GM12878 (cell line): ENCODE measurements around the gene SPAG9. TPM values are rescaled to one million over a fixed set of nuclear protein-coding genes. Genes with fewer than 3 reads are reported as not detected.

Source experiments
- ATAC-seq: fragments of 200-7000 bp; cut with Tn5 transposase; 3 replicates; pipeline ENCODE4 v1.9.1; 2020; ENCODE audit warnings: mild to moderate bottlenecking, moderate library complexity
- BruUV-seq: library from RNA; stranded (reverse); fragments of 400-500 nt; replicated peaks from 2 replicates; lab custom pipeline; 2021; lab: Mats Ljungman, UMichigan
- CTCF ChIA-PET: fragments of 300-600 bp; sonication (Branson Sonifier 250); formaldehyde crosslinking; extraction: SDS; loops from one replicate; lab custom pipeline; 2021; ENCODE audit warnings: inconsistent platforms; lab: Yijun Ruan, JAX
- POLR2A ChIA-PET: fragments of 350-600 bp; formaldehyde crosslinking; extraction: SDS; loops from one replicate; lab custom pipeline; 2021; ENCODE audit warnings: inconsistent platforms; lab: Charles Lee
- RAD21 ChIA-PET: fragments of 300-600 bp; sonication (Branson Sonifier 250); formaldehyde crosslinking; loops from one replicate; lab custom pipeline; 2023; ENCODE audit warnings: antibody characterized with exemption; ENCODE audit not compliant: unreplicated experiment; lab: Charles Lee
- SMC1A ChIA-PET: fragments of 300-600 bp; sonication (Branson Sonifier 250); formaldehyde crosslinking; loops from one replicate; lab custom pipeline; 2023; ENCODE audit not compliant: unreplicated experiment, uncharacterized antibody; lab: Charles Lee
- DNase-seq: peaks from one replicate; pipeline ENCODE4 v3.0.0-alpha.2; 2011; ENCODE audit warnings: low read depth, low spot score
- FAIRE-seq: peaks from 3 replicates; lab custom pipeline; 2011; peaks lifted over from hg19 to GRCh38; lab: Jason Lieb, UNC
- H2AFZ ChIP-seq: 2 replicates; pipeline ENCODE4 v1.6.0; 2011; ENCODE audit warnings: low read depth, low read length, control low read depth; ENCODE audit not compliant: control insufficient read depth
- H3K27ac ChIP-seq: 2 replicates; pipeline ENCODE4 v1.5.1; 2011; ENCODE audit warnings: control low read depth; ENCODE audit not compliant: control insufficient read depth, insufficient read depth
- H3K27me3 ChIP-seq, 2 experiments: replicated peaks in 1 of 2; 2 replicates each; pipeline versions ENCODE4 v1.6.0 to v1.6.1; 2011; ENCODE audit warnings: low read length in 1 of 2; ENCODE audit not compliant: control insufficient read depth in 2 of 2, insufficient read depth in 2 of 2
- H3K36me3 ChIP-seq, 2 experiments: 2 replicates each; pipeline ENCODE4 v1.5.1; 2011; ENCODE audit warnings: low read length in 1 of 2; ENCODE audit not compliant: control insufficient read depth in 2 of 2, insufficient read depth in 2 of 2
- H3K4me1 ChIP-seq: 2 replicates; pipeline ENCODE4 v1.6.1; 2011; ENCODE audit warnings: mild to moderate bottlenecking, low read length, moderate library complexity, mixed read lengths; ENCODE audit not compliant: control insufficient read depth, insufficient read depth
- H3K4me2 ChIP-seq: 2 replicates; pipeline ENCODE4 v1.6.0; 2011; ENCODE audit warnings: control low read depth; ENCODE audit not compliant: control insufficient read depth, insufficient read depth
- H3K4me3 ChIP-seq: fragments of 200-600 bp; sonication (generic); 2 replicates; pipeline ENCODE4 v1.5.1; 2016
- H3K79me2 ChIP-seq: 2 replicates; pipeline ENCODE4 v1.6.0; 2011; ENCODE audit warnings: low read length; ENCODE audit not compliant: control insufficient read depth, insufficient read depth
- H3K9ac ChIP-seq: 2 replicates; pipeline ENCODE4 v1.8.0; 2011; ENCODE audit warnings: low read length, control low read depth, mixed read lengths; ENCODE audit not compliant: control insufficient read depth, insufficient read depth
- H3K9me3 ChIP-seq: replicated peaks from 3 replicates; pipeline ENCODE4 v1.5.1; 2011; ENCODE audit warnings: mild to moderate bottlenecking, low read length; ENCODE audit not compliant: control insufficient read depth, insufficient read depth
- H4K20me1 ChIP-seq: 2 replicates; pipeline ENCODE4 v1.6.0; 2011; ENCODE audit not compliant: control insufficient read depth, insufficient read depth
- ASH2L ChIP-seq: fragments of 300-600, 200-600 bp; sonication (generic); IDR thresholded peaks from 2 replicates; pipeline ENCODE4 v1.6.1; 2017; ENCODE audit warnings: low read depth, mild to moderate bottlenecking, borderline replicate concordance
- ATF3 ChIP-seq: IDR thresholded peaks from 2 replicates; pipeline ENCODE4 v1.6.1; 2011; ENCODE audit warnings: low read depth, mild to moderate bottlenecking, low read length, moderate library complexity, borderline replicate concordance; ENCODE audit errors: extremely low read depth
- E4F1 ChIP-seq: fragments of 450-650 bp; IDR thresholded peaks from 2 replicates; pipeline ENCODE4 v1.6.1; 2018; ENCODE audit warnings: borderline replicate concordance, mild to moderate bottlenecking; ENCODE audit not compliant: partially characterized antibody
- EGR1 ChIP-seq, 2 experiments: IDR thresholded peaks; 1 replicate in 1 of 2; 2 replicates in 1 of 2; pipeline ENCODE4 v1.6.1; 2011 to 2012; ENCODE audit warnings: low read depth in 2 of 2, low read length in 2 of 2, borderline replicate concordance in 1 of 2, mild to moderate bottlenecking in 1 of 2, moderate library complexity in 1 of 2
- EZH2 ChIP-seq: IDR thresholded peaks from 2 replicates; pipeline ENCODE4 v1.6.1; 2012; ENCODE audit warnings: low read depth, mild to moderate bottlenecking, control low read depth, inconsistent platforms, low read length, borderline replicate concordance; ENCODE audit not compliant: control insufficient read depth
- MEF2A ChIP-seq: IDR thresholded peaks from 2 replicates; pipeline ENCODE4 v1.6.1; 2011; ENCODE audit warnings: low read depth, mild to moderate bottlenecking, low read length, moderate library complexity; ENCODE audit not compliant: insufficient read depth
- MTA3 ChIP-seq: IDR thresholded peaks from 2 replicates; pipeline ENCODE4 v1.6.1; 2012; ENCODE audit warnings: low read length, inconsistent platforms, borderline replicate concordance
- NR2C1 ChIP-seq: fragments of 450-650 bp; IDR thresholded peaks from 2 replicates; pipeline ENCODE4 v1.6.1; 2017; ENCODE audit warnings: antibody characterized with exemption, mild to moderate bottlenecking, moderate library complexity
- NRF1 ChIP-seq: conservative IDR thresholded peaks from 2 replicates; pipeline ENCODE4 v1.6.1; 2011; ENCODE audit warnings: mild to moderate bottlenecking, low read depth, low read length, improper control_type of control experiment
- SMAD1 ChIP-seq: fragments of 450-650 bp; IDR thresholded peaks from 2 replicates; pipeline ENCODE4 v1.6.1; 2018; ENCODE audit warnings: mild to moderate bottlenecking, low read depth; ENCODE audit not compliant: partially characterized antibody
- SRF ChIP-seq, 2 experiments: IDR thresholded peaks; 2 replicates each; pipeline ENCODE4 v1.6.1; 2011; ENCODE audit warnings: low read depth in 2 of 2, low read length in 2 of 2, mild to moderate bottlenecking in 1 of 2, moderate library complexity in 1 of 2
- TCF12 ChIP-seq: IDR thresholded peaks from 2 replicates; pipeline ENCODE4 v1.6.1; 2011; ENCODE audit warnings: low read depth, mild to moderate bottlenecking, low read length
- ZSCAN29 ChIP-seq: fragments of 450-650 bp; IDR thresholded peaks from 2 replicates; pipeline ENCODE4 v1.6.1; 2017; ENCODE audit warnings: mild to moderate bottlenecking, moderate library complexity
- WGBS: methylation state at CpG from one replicate; pipeline ENCODE4 v1.1.6; 2016; ENCODE audit warnings: low lambda C conversion rate; ENCODE audit not compliant: insufficient replicate concordance, insufficient coverage; ENCODE audit errors: missing lambda C conversion rate; 5-methylcytosine and 5-hydroxymethylcytosine counted together
- in situ Hi-C: fragments of 300-500 bp; cut with MboI; formaldehyde crosslinking; loops from 9 replicates; pipeline ENCODE4 v1.14.3; 2018; ENCODE audit warnings: mixed read lengths
- intact Hi-C: fragments of 100-400 bp; cut with micrococcal nuclease; formaldehyde crosslinking; loops from one replicate; pipeline ENCODE4 v1.14.2; 2022; ENCODE audit not compliant: unreplicated experiment
- polyA plus RNA-seq, 11 experiments: library from polyadenylated mRNA; depleted of rRNA in 4 of 11; unstranded in 6 of 11; stranded (reverse) in 5 of 11; fragments of >200 nt; fragmentation: Nextera tagmentation in 4 of 11; fragmentation: Illumina TruSeq in 1 of 11; extraction: Ambion mirVana in 4 of 11; extraction: Trizol in 1 of 11; gene quantifications; 1 replicate in 1 of 11; 2 replicates in 10 of 11; pipeline versions ENCODE4 v1.2.1 to v1.2.3, GENCODE V29; 2011 to 2016; ENCODE audit warnings: inconsistent platforms in 2 of 11, missing spikeins in 2 of 11, low read depth in 1 of 11
- total RNA-seq, 4 experiments: library from RNA; depleted of rRNA in 3 of 4; stranded (reverse); fragments of >200 nt in 3 of 4; fragmentation: Illumina TruSeq in 1 of 4; extraction: Trizol in 1 of 4; gene quantifications; 2 replicates each; pipeline versions ENCODE4 v1.2.1 to v1.2.3, GENCODE V29; 2013 to 2021

The SPAG9 gene
- total and polyA plus RNA-seq, 10 of the 15 experiments (the other 5 are each of a cell fraction or from before 2014, with no cell fraction given): 6.6 to 42.0 (median 24.9) TPM

GRCh38 chr17:50989149-50989548, 131.5 kb downstream of the SPAG9 start:
- in situ Hi-C loops: no loop called here
- Histone ChIP-seq H4K20me1 (no peaks in the 10 kb centered on the region), H3K27ac (no peak overlapping the region), H3K36me3 (peaks cover 6 to 24% of the 10 kb centered on the region in 2 experiments), H3K4me1 (no peaks in the 10 kb centered on the region), H2AFZ (no peak overlapping the region), H3K27me3 (no peaks in the 10 kb centered on the region), H3K4me2 (no peak overlapping the region), H3K9ac (no peak overlapping the region), H3K4me3 (no peak overlapping the region), H3K79me2 (no peaks in the 10 kb centered on the region), H3K9me3 (no peaks in the 10 kb centered on the region)
- ChIA-PET RAD21 (no interaction called here), SMC1A (no interaction called here), POLR2A (no interaction called here), CTCF (no interaction called here)
- no peak for FAIRE-seq
- BruUV-seq: no TSS peak
- no peak for TF ChIP-seq SMAD1
- TF ChIP-seq ATF3: no peak
- no peak for DNase-seq
- WGBS: 94% methylated on average over 3 of the region's 3 CpGs
- ATAC-seq: no peak
- intact Hi-C loops: no loop called here

- ATAC-seq: no peak
- Histone ChIP-seq H3K9ac (no peak overlapping the region), H3K4me1 (no peaks in the 10 kb centered on the region), H3K4me3 (no peak overlapping the region), H2AFZ (no peak overlapping the region), H3K9me3 (no peaks in the 10 kb centered on the region), H3K27me3 (no peaks in the 10 kb centered on the region), H3K4me2 (no peak overlapping the region), H3K27ac (no peak overlapping the region), H3K36me3 (peaks cover 4 to 17% of the 10 kb centered on the region in 2 experiments), H3K79me2 (no peaks in the 10 kb centered on the region), H4K20me1 (no peaks in the 10 kb centered on the region)
- ChIA-PET RAD21 (interaction anchor here (1.5 kb wide), 1 partner anchor 12 kb away, joined by 3 read pairs; no protein-coding TSS in a partner anchor), CTCF (no interaction called here), SMC1A (no interaction called here), POLR2A (no interaction called here)
- intact Hi-C loops (no loop called here), in situ Hi-C loops (no loop called here)
- TF ChIP-seq EGR1 (IDR thresholded peaks at IDR 0.05; ENCODE audit: borderline replicate concordance in 1 of 2, low read depth in 2 of 2, low read length in 2 of 2): no peak
- no peak for TF ChIP-seq E4F1
- no peak for TF ChIP-seq SRF (IDR thresholded peaks at IDR 0.05; ENCODE audit: low read depth in 2 of 2, low read length in 2 of 2)
- no peak for TF ChIP-seq ZSCAN29
- no peak for TF ChIP-seq MEF2A
- no peak for TF ChIP-seq NR2C1
- TF ChIP-seq ASH2L: no peak
- no peak for TF ChIP-seq EZH2
- no peak for TF ChIP-seq NRF1
- no peak for TF ChIP-seq TCF12
- TF ChIP-seq MTA3: no peak
- no TSS peak for BruUV-seq
- FAIRE-seq: no peak
- no peak for DNase-seq
- 100% methylated on average over 5 of the region's 5 CpGs for WGBS
Measured at GRCh38 chr17:50988427-50988826, 132.2 kb downstream of the SPAG9 start.
